Iris pigment epithelial cell (primary cell): ENCODE results near the gene TTLL11.

Experiments used
- DNase-seq: peaks from one replicate; pipeline ENCODE4 v3.0.0-alpha.2; 2011; ENCODE audit warnings: low read depth

Gene TTLL11

DNA sequence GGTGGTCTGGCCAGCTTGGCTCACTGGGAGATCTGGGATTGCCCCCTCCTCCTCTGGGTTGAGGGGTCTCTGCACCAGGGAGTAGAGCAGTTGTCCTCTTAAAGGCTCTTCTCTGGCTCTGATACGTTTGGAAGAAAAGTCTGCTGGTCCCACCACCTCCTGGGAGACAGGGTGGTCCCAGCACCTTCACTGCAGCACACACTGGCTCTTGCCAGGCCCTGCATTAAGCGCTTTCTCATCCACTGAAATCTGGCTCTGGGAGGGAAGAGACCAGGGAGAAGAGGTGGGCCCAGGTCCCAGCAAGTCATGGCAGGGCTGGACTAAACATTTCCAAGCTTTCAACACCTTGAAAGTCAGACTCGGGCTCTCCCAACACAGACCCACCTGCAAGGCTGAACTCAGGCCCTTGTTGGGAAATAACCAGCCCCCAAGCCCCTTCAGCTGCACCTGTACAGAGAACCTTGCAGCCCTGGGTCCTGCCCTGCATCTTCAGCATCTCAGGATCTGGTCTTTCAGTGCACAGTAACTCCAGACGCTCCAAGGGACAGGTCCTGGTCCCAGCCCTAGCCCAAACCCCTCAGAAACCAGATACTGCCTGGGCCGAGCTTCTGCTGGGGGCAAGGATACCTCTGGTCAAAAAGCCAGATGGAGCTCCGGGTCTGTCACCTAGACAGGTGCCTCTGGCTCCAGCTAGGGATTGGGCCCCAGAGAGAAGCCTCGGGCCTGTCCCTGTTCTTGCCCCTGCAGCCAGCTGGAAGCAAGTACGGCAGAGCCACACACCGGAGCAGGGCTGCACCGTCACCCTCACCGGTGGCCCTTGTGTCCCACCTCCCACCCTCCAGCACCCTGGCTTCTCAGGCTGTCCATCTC is 307.2 kb downstream of the TTLL11 start:
- DNase-seq: no peak

DNA sequence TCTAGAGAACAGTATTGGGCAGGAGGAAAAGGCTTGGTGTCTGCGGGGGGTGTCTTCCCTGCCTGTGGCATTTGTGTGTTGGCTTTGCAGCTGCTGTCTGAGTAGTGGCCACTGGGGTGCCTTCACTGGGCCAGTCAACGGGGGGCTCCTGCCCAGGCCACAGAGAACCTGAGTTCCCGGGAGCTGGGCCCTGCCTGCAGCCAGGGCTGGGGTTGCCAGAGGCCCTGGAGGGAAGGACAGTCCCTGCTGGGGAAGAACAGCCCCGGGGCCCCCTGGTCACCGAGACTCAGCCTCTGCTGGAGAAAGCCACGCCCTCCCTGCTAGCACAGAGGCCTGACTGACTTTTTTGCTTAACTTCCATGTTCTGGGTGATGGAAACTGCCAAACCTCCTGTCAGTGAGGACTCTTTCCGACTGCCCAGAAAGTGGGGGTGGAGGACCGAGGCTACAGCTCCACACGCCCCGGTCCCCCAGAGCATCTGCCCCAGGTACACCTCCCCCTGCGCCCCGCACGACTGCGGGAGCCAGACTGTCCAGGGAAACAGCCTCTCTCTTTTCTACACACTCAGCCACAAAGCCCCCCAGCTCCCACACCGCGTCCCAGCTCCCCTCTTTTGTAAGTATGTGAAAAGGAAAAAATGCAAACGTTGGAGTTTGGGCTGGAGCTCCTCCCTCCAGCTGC is 308.2 kb downstream of the TTLL11 start:
- no peak for DNase-seq

DNA sequence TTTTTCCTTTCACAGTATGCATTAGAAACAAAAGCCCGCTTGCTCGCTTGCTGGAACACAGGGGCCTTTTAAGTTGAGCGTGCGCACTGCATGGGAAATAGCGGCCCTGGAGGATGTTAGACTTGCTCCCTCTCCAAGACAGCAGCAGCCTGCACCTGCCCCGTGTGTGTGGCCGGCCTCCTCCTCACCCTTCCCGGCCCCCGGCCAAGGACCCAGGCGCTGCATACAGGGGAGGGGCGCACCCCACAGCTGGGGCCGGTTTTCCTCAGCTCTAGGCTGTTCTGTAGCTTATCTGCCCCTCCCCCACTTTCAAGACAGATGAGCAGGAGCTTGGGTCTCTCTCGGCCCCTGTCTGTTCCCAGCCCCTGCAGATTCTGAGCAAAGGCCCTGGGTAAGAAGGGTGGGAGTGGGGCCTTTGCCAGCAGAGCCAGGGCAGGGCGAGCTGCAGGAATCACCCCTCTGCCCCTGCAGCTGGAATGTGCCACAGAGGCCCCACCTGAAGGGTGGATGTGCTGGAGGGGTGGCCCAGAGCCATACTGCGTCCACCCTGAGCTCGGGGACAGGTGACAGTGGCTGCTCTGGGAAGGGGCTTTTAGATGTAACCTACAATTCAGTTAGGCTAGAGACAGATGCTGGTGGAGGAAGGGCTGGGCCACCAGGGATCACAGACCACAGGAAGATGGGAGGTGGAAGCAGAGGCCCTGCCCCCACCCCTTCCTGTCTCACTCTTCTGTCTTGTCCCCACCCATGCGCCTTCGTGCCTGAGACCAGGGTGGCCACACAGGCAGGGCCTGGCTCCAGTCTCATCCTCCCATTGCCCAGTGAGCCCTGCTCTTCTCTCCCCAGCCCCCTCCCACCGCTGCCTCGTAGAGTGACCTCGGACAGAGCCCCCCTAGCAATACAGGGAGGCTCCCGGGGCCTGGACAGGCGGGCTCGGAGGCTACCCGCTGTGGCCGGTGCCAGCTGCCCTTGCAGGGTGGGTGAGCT is 309.3 kb downstream of the TTLL11 start:
- no peak for DNase-seq

DNA sequence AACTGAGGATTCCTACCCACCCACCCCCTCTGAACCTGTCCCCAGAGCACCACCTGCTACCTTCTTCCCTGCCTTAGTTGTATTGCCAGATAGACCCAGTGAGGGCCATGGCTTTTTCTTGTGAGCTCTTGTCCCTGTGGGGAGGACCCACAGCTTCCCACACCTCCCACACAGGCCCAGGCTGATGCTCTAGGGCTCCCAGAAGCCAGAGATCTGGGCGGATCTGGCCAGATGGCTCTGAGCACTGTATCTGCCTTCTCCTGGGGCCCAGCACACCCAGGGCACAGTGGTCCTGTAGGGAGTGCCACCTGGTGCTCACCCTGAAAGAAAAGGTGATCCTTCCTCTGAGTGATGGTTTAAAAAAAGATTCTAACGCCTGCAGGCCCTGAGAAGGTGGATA is 310.0 kb downstream of the TTLL11 start:
- no peak for DNase-seq

DNA sequence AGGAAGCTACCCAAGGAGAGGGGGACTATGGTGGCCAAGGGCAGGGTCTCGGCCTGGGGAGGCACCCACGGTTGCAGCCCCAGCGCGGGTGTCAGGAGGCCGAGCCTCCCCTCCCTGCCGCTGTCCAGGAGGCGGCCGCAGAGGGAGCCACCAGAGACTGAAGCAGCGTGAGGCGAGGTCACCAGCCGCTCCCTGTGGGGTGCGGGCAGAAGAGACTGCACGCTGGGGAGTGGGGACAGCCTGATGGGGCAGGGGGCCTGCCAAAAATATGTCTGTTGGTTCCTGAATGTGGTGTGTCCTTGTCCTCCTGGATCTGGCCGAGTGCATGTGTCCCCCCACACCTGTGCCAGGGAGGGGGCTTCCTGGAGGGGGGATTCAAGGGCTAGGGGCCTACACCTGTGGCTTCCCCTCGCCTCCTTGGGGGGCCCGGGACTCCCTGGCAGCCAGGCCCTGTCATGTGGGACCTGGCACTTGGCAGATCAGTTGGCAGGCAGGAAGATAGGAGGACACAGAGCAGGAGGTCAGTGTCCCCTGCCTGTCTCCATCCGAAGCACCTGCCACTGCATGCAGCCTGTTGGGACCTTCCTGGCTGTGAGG is 310.5 kb downstream of the TTLL11 start:
- DNase-seq: no peak

DNA sequence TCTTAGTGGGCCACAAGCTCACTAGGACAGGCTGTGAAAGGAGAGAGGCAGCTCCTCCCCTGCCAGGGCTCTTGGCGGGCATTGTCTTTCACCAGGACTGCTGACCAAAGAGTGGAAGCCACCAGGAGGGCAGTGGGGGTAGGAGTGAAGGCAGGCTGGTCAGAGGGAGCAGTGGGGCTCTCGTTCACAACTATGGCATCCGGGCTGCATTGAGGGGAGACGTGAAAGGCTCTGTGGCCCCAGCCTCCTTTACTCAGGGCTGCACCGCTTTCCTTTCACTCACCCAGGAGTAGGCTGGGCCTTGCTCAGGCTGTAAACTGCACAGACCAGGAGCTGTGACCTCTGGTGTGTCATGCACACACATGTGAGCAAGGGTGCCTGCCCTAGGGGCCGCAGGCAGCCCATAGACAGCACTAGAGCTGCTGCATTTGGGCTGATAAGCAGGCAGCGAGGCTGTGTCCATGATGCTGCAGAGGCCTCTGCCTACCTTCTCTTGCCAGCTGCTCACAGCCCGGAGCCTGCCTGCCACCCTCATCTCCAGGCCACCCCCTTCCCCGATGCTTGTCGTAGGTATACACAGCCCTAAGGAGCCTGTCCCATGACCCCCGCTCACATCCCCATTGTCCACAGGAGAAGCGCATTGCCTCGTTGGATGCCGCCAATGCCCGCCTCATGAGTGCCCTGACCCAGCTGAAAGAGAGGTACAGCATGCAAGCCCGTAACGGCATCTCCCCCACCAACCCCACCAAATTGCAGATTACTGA is 311.2 kb downstream of the TTLL11 start:
- DNase-seq: no peak

DNA sequence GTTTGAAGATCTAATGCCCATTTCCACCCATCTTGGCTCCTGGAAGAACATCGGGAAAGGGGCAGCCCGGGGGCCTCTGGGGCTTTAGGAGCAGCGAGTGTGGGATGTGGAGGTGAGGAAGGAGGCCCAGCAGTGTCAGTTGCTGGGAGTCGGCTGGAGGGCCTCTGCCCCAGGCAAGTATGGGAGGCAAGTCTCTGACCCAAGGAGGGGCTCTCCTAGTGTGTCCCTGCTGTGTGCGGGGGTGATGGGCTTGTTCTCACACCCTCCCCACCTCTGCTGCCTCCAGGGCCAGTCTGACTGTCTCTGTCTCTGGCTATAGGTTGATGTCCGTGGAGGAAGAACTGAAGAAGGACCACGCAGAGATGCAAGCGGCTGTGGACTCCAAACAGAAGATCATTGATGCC is 312.0 kb downstream of the TTLL11 start:
- no peak for DNase-seq

DNA sequence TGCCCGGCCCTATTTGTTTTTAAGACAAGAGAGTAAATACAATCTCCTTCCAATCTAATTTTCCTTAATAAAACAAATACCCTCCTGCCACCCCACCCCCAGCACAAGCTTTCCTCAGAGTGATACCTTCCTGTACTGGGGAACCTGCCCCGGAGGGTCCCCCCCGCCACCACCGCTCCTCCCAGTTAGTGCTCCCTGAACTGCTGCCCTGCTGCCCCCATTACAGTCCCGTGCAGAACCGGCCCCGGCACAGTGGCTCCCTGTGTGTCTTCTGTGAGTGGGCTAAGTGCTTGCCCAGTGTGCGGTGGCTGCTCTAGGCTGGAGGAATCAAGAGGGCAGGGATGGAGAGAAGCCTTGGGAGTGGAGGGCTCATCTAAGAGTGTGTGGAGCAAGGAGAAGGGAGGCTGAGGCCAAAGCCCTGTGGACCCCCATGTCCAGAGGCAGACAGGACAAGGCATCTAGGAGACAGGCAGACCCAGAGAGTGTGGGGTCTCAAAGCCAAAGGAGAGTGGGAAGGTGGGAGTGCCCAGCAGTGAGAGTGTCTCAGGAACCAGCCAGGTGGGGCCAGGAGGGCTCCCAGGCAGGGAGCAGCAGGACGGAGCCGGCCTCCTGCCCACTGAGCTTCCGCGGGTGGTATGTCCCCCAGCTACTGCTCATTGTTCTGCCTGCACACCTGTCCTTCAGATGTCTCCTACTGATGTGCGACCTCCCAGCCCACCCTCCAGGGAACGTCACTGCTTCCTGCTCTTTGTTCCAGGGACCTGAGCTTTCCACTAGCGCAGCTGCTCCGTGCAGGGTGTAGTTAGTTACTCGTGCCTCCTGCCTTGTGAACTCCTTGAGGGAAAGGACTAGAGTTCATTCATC is 312.7 kb downstream of the TTLL11 start:
- no peak for DNase-seq

DNA sequence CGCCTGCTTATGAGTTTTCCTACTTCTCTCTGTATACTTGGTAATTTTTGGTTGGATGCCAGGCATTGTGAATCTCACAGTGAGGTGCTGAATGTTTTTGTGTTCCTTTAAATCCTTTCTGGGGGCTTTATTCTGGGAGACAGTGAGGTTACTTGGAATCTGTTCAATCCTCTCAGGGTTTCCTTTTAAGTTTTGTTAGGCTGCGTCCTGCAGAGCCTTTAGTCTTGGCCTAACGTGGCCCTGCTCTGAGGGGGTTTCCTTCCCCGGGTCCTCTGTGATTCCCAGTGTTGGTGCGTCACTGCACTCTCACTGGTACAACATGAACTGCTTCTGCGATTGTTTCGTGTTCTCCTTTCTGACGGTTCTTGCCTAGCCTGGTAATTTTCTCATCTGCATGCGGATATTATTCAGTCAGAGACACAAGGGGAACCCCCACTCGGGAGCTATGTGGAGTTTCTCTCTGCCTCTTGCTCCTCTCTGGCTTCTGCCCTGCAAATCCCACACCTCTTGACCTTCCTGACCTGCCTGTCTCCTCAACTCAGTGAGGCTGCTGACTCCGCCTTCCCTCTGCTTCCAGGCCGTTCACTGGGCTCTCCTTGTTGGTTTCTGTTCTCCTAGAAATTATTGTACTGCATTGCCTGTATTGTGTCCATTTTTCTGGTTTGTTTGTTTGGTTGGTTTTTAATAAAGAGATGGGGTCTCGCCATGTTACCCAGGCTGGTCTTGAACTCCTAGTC is 313.6 kb downstream of the TTLL11 start:
- DNase-seq: peak; percentile 51

DNA sequence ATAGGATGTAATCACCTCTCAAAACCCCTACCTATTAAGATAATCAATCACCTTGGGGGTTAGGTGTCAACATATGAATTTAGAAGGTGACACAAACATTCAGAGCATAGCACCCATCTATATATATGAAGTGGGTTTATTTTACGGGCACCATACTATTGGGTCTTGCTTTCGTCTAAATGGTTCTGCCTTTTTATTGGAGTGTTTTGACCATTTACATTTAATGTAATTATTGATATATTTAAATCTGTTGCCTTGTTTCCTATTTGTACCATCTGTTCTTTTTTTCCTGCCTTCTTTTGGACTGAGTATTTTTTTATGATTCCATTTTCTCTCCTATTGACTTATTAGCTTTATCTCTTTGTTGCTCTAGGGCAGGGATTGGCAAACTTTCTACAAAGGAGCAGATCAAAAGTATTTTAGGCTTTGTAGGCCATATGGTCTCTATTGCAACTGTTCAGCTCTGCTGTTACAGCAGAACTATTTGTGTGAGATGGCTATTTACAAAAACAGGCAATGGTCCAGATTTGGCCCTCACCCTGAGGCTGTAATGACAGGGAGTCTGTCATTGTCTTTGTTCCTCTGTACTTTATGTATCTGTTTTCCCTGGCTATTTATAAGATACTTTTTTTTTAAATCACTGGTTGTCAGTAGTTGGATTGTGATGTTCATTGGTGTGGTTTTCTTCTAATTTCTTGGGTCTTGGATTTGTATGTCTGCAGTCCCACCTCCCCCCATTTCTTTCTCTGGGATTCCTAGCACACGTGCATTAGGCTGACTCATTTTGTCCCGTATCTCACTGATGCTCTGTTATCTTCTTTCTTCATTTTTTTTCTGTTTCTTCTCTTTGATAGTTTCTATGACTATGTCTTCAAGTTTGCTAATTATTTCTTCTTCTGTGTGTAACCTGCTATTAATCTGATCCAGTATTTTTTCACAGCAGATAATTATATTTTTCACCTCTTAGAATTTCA is 314.6 kb downstream of the TTLL11 start:
- peak; percentile 24 for DNase-seq

DNA sequence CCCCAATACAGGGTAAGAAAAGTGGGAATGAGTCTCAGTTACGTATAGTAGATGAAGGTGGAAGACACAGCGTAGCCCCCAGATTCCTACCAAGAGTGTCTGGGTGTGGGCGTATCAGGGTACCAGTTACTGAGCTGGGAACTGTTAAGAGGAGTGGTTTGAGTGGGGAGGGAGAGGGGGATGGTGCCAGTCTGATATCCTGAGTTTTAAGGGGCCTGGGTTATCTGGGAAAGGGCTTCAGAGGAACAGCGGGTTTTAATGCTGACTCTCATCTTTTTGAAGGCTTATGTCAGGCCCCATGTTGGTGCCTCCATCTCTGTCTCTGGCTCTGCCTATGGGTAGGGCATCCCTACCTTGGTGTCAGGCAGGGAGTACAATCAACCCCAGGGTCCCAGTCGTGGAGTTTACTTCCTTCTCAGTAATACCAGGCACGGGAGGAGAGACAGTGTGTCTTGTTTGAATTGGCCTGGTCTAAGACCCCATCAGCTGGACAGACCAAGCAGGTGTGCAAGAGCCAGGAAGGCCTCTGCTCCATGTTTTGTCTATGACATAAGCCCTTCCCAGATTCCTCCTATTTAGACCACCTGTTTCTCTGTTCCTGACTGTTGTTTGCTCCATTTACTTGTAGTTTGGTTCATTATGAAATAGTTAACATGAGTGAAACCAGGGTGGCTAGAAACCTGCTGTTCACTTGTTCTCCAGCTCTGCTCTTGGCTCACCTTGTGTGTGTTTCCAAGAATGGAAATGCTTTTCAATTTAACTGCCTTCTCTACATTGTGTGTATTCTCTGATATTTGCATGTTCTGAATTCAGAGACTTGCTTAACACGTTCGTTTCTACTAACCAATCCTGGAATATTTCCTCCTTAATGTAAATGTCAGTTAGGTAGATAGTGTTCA is 316.1 kb downstream of the TTLL11 start:
- DNase-seq: no peak

DNA sequence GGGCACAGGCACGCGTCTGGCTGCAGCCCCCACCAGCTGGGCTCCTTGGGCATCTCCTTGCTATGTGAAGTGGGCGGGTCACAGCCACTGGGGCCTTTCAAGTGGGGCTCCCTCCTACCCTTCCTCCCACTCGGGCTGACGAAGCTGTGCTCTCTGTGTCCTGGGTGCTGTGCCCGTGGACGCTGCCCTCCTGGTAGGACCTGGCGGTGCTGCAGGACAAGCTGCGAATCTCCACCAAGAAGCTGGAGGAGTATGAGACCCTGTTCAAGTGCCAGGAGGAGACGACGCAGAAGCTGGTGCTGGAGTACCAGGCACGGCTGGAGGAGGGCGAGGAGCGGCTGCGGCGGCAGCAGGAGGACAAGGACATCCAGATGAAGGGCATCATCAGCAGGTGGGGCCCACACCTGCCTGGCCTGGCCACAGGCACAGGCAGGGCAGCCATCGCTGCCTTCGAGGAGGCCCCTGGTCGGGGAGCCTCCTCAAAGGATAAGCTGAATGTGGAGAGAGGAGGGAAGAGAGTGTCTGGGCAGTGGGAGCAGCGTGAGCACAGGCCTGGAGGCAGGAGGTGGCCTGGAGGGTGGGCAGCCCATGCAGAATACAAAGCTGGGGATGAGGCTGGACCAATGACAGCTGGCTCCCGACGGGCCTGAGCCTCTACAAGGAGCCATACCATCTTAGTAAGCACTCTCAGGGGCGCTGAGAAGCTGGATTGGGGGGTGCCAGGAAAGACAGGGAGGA is 316.9 kb downstream of the TTLL11 start:
- no peak for DNase-seq

DNA sequence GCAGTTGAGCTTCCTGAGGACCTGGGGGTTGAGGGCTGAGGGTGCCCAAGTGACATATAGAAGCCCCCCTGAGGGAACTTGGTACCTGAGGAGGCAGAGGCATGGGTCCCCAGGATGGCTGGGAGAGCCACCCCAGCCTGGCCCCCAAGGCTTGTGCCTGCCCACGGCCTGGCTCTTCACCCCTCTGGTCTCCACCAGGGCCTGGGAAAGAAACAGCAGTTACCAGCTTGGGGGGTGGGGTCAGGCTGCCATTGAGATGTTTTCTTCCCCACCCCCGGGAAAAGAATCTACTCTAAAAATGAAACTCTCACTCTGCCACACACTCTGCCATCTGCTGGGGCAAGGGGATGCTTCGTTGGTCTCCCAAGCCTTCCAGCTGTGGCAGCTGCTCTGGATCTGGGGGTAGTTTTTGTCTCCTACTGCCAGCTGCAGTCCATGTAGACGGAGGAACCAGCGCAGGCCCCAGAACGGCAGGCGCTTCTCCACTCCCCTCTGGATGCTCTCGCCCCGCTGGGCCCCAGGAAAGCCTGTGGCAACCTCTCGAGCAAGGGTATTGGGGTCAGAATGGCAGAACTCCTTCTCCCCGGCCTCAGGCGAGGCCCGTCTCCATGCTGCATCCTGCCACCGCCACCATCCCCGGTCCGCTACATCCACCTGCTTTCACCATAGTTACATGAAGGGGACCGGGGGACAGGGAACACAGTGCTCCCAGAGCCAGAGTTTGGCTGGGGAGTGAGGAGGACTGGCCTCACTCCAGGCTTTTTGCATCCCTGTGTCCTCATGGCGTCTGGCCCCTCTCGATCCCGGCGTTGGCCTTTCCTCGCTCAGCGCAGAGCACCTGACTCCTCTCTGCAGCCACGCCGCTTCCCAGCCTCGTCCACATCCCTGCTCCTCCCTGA is 318.1 kb downstream of the TTLL11 start:
- no peak for DNase-seq

DNA sequence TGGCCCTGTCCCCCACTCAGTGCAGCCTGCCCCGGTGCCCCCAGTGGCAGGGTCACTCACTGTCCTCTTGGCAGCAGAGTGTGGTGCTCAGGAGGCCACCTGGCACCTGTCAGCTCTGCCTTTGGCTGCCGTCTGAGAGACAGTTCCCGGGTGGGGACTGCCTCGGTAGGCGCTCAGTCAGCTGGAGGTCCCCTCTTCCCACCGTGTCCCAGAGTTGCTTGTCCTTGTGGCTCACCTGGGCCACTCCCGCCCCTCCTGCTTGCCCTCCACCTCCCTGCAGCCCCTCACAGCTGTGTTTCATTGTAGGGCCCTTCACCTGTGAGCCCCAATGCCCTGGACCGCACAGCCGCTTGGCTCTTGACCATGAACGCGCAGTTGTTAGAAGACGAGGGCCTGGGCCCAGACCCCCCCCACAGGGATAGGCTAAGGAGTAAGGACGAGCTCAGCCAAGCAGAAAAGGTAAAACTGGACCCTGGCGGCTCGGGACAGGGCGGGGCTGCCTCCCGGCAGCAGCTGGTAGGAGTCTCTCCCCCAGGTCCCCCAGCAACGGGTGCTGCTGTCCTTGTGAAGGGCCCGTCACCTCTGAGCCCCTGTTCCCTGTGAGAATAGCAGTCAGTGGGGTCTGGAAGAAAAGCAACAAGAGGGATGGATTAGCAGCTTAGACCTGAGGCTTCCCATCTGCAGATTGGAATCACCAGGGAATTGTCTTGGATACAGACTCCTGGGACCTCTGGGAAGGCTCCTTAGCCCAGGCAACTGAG is 319.0 kb downstream of the TTLL11 start:
- DNase-seq: no peak
